NCI-H69 (cell line): Measurements from ENCODE around the gene ARID3A.
A peak's percentile ranks its signal among the peaks of the same experiment; 100 is the strongest.

Experiments
- DNase-seq: peaks from one replicate; lab custom pipeline; 2025; lab: John Stamatoyannopoulos, UW

ARID3A gene

DNA sequence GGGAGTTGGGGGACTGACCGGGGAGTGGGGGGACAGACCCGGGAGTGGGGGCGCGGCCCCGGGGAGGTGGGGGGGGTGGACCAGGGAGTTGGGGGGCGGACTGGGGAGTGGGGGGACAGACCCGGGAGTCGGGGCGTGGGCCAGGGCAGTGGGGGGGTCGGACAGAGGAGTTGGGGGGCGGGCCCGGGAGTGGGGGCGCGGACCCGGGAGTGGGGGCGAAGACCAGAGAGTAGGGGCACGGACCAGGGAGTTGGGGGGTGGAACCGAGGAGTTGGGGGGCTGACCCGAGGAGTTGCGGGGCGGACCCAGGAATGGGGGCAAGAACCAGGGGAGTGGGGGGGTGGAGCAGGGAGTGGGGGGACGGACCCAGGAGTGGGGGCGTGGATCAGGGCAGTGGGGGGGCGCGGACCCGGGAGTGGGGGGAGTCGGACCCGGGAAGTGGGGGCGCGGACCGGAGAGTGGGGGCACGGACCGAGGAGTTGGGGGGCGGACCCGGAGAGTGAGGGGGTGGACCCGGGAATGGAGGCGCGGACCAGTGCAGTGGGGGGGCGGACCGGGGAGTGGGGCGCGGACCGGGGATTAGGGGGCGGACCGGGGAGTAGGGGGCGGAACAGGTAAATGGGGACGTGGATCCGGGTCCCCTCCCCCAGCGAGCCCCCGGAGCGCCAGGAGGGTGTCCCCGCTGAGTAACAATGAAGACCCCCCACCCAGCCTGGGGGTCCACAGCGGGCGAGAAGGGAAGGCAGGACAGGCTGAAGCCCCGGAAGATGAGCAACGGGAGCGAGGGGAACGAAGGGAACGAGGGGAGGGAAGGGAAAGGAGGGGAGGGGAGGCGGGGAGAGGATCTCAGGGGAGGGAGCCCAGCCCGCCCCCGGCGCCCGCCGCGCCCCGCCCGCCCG is 13.4 kb upstream of the ARID3A start:
- no peak for DNase-seq

DNA sequence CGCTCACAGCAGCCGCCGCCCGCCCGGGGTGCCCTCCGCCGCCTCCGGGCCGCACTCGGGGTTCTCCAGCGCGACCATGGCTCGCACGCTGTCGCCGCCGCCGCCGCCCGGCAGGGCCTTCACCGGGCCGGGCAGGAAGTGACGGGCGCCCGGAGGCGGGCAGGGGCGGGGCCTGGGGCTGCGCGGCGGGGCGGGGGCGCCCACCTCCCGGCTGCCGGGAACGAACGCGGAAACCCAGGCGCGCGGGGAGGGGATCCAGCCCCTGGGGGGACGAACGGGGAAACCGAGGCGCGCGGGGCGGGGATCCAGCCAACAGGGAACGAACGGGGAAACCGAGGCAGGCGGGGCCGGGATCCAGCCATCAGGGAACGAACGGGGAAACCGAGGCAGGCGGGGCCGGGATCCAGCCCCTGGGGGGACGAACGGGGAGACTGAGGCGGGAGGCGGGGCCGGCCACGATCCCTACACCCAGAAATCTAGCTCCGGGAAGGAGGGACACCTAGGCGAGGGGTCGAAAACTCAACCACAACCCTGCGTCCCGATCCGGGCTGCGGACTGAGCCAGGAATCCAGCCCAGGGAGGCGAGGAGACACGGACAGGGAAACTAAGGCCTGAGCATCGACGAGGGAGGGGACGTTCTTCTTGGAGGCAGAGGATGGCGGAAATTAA is 12.6 kb upstream of the ARID3A start, which contains the start of gene R3HDM4:
Gene R3HDM4, minus strand, starts transcription at position 140 of the 669 bp plus-strand sequence. Its CDS starts 62 bp downstream, at position 78.
- peak; percentile 84 for DNase-seq

DNA sequence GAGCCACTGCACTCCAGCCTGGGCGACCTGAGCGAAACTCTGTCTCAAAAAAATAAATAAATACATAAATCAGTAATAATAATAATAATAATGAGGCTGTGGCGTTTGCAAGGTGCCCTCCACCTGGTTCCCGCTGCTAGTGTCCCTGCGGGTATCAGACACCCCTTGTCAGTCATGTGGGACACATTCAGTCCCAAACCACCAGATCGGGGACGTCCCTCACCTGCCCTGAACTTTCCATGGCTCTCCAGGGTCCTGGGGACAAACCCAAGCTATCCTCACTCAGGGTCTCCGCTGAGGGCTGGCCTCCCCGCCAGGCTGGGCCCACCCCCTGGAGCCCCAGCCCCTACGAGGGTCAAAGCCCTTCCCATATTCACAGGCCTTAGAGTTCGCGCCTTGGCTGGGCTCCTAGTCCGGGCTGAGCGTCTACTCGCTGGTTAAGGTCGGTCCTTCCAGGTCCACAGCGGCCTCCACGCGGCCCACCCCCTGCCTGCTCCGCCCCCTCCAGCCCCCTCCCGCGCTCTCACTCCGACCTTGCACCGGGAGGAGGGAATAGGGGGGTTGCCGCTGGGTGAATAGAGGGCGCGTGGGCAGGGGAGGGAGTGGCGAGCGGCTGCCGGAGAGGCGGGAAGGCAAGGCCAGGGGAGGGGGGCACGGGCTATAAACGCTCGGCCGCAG is 9.1 kb upstream of the ARID3A start:
- DNase-seq, result peak; percentile 75

DNA sequence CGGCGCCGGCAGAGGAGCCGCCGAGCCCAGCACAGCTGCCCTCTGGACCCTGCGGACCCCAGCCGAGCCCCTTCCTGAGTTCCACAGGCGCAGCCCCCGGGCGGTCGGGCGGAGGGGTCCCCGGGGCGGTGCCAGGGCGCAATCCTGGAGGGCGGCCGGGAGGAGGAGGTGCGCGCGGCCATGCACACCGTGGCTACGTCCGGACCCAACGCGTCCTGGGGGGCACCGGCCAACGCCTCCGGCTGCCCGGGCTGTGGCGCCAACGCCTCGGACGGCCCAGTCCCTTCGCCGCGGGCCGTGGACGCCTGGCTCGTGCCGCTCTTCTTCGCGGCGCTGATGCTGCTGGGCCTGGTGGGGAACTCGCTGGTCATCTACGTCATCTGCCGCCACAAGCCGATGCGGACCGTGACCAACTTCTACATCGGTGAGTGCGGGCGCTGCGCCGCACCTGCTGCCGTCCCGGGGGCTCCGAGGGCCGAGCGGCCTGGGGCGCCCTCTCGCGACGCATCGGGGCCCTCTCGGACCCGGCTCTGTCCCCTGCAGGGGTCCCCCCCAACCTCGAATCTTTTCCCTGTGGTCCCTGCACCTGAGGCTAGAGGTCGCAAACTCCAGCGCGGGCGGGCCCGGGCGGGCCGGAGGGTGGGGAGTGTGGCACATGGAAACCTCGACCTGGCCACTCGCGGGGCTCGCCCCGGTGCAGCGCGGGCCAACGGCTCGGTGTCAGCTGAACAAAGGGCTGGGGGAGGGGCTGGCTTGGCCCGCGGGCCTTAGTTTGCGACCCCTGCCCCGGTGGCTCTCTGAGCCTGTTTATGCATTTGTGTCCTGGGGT is 8.3 kb upstream of the ARID3A start, which contains the start of gene KISS1R:
Gene KISS1R, plus strand, starts transcription at position 11 of the 829 bp plus-strand sequence. Its CDS starts 170 bp downstream, at position 181.
- peak; percentile 80 for DNase-seq

DNA sequence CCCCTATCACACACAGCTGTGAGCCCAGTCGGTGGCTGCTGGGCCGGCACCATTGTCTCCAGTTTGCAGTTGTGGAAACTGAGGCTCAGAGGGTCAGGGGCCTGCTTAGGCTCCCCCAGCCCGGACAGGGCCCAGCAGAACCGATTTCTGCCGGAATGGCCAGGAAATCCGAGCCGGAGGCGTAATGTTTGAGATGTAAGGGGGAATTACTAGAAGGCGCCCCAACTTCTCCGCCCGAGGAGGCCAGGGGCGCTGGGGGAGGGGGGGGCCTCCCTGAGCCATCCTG is 7.7 kb upstream of the ARID3A start:
- no peak for DNase-seq

DNA sequence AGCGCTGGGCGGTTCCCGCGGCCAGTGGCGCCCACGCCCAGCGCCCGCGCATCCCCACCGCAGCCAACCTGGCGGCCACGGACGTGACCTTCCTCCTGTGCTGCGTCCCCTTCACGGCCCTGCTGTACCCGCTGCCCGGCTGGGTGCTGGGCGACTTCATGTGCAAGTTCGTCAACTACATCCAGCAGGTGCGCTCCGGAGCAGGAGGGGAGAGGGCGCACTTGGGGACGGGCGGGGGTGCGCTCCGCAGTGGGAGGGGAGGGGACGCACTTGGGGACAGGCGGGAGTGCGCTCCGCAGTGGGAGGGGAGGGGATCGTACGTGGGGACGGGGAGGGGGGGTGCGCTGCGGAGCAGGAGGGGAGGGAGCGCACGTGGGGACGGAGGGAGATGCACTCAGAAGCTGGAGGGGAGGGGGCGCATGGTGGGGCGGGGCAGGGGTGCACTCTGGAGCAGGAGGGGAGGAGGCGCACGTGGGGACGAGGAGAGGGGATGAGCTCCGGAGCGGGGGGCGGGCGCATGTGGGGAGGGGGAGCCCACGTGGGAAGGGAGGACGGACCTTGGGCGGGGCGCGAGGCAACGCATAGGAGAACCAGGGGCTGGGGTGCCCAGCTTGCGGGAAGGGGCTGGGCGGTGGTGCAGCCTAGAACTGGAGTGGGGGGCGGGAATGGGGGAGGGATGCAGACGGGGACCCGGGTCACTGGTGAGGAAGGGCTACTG is 7.2 kb upstream of the ARID3A start:
- DNase-seq, result peak; percentile 73

DNA sequence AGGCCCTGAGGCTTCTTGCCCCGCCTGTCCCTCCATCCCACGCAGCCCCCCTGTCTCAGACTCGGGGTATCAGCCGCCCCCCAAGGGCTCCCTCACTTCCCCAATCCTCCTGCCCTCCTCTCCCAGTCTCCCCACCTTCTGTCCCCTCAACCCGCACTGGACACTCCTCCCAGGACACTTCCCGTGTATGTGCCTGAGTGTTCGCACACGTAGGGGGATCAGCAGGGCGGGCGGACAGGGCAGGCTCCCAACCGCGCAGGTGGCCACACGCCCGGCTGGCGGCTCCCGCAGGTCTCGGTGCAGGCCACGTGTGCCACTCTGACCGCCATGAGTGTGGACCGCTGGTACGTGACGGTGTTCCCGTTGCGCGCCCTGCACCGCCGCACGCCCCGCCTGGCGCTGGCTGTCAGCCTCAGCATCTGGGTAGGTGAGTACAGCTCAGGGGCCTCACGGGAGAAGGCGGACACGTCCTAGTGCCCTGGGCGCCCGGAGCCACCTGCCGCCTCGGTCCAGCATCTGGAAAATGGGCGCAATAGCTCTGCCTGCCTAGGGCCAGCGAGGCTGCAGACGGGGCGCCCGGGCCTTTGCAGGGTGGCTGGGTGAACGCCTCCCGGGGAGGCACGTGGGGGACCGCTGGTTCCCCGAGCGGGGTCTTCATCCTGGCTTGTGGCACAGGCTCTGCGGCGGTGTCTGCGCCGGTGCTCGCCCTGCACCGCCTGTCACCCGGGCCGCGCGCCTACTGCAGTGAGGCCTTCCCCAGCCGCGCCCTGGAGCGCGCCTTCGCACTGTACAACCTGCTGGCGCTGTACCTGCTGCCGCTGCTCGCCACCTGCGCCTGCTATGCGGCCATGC is 6.4 kb upstream of the ARID3A start:
- peak; percentile 89 for DNase-seq

DNA sequence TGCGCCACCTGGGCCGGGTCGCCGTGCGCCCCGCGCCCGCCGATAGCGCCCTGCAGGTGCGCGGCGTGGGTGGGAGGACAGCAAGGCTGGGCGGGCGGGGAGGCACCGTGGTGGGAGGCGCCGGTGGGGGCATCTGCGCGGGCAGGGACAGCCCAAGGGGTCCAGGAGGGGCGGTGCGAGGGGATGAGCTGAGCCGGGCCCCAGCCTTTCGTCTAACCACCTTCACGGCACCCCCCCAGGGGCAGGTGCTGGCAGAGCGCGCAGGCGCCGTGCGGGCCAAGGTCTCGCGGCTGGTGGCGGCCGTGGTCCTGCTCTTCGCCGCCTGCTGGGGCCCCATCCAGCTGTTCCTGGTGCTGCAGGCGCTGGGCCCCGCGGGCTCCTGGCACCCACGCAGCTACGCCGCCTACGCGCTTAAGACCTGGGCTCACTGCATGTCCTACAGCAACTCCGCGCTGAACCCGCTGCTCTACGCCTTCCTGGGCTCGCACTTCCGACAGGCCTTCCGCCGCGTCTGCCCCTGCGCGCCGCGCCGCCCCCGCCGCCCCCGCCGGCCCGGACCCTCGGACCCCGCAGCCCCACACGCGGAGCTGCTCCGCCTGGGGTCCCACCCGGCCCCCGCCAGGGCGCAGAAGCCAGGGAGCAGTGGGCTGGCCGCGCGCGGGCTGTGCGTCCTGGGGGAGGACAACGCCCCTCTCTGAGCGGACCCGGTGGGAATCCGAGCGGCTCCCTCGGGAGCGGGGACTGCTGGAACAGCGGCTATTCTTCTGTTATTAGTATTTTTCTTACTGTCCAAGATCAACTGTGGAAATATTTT is 5.6 kb upstream of the ARID3A start:
- peak; percentile 89 for DNase-seq

DNA sequence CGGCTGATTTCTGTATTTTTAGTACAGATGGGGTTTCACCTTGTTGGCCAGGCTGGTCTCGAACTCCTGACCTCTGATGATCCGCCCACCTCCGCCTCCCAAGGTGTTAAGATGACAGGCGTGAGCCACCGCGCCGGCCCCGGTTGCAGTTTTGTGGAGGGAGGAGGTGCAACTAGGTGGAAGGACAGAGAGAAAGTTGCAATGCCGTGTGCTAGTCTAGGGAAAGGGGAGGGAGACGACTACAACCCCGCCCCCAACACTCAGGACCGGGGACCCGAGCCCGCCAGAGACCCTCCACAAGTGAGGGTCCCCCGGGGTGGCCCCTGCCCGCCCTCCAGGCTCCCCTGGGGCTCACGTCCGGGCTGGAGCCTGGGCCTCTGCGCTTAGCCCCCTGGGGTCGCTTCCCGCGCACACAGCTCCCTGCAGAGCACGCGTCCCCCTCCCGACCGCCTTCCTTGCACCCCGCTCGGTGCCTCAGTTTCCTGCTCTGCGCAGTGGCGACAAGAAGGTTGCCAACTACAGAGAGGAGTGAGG is 1.2 kb upstream of the ARID3A start:
- DNase-seq, result peak; percentile 56

DNA sequence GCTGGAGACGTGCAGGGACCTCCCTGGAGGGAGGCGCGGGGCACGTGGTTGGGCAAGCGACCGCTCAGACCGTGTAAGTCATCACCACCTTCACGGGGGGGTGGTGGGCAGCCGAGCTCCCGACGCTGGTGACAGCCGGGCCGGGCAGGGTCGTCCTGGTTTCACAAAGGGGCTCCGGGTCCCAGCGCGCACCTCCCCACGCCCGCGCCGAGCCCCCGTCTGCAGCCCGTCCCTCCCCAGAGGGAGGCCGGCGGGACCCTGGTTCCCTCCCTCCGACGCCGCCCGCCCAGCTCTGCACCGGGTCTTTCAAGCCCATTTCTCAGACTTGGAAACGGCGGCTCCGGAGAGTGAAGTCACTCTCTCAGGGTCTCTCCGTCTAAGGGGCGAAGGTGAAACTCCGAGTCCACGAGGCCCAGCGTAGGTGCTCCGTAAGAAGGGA is 729 bp upstream of the ARID3A start:
- DNase-seq, result peak; percentile 94

DNA sequence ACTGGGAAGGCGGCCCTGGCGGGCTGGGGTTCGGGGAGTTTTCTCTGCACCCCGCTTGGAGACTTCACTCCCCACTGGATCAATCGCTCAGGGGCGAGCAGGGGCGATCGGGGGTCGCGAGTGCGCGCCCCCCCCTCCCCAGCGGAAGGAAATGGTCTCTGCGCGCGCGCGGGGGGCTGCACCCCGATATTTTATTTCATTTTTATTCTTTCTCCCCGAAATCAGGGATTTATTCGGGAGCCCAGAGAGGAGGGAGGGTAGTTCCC is 421 bp downstream of the ARID3A start:
- no peak for DNase-seq

DNA sequence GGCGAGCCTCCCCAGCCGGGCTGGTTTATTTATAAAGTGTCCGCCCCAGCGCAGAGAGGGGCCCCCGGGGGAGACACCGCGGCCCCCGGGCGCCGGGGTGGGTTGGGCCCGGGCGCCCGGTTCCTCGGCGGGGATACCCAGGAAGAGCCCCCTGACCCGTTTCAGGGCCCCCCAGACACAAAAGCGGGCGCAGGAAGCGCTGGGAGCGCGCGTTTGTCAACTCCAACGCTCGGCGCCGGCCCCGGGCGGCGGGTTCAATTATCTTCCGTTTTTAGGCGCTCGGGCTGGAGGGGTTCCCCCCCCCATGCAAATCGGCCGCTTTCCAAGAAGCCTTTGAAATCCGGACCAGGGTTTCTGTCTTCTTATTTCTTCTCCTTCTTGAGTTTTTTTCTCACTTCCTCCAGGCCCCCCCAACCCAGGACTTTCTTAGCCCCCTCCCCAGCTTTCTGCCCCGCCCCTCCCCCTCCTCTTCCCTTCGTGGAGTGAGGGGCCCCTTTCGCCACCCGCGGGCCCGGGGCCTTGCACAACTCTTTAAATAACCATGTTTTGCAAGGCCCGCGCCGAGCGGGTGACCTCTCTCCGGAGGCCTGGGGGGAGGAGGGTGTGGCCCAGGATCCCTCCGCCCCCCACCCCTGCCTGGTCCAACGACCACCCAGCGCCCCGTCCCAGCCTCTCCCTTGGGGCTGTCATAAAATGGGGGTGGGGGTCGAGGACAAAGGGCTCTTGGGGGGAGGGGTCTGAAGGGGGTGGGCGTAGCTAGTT is 935 bp downstream of the ARID3A start:
- peak; percentile 67 for DNase-seq

DNA sequence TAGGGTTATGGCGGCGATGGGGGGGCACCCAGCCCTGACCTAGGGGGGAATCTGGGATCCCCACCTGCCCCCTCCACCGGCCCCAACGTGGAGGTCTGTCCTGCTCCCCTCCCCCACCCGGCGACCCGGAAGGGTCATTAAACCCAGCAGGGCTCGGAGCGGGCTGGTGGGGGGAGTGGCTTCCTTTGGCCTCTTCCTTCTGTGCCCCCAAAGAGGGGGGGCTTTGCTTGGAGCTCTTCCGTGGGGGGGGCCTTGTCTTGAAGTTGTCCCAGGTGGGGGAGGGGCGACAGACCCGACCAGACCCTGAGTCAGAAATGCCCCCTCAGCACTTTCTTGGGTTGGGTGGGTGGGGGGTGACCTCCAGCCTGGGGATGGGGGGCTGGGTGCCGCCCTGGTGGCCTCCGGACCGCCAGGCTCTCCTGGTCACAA is 1.5 kb downstream of the ARID3A start:
- peak; percentile 44 for DNase-seq

DNA sequence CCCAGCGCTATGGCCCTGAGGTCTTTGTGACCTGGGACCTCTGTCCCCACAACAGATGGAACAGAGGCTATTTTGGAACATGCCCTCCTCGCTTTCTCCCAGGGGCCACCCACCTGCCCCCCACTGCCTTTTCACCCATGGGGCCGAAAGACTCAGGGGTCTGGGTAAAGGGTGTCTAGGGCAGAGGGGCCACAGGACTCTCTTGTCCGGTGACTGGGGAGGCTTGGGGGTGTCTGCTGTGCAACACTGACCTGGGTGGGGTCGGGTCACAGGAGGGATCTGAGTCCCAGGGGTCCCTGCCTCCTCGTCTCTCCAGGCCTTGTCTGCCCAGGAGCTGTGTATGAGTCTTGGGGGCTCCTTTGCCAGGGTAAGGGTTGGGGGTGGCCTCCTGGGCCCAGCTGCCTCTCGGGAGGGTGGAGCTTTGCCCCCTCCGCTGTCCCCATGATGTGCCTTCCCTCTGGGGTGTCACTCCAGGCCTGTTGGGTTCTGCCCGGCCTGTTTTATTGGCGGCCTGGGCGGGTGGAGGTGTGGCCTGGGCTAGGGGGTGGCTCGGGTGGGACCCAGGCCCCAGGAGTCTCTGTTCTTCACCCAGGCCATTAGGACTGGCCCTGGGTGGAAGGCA is 2.1 kb downstream of the ARID3A start:
- no peak for DNase-seq

DNA sequence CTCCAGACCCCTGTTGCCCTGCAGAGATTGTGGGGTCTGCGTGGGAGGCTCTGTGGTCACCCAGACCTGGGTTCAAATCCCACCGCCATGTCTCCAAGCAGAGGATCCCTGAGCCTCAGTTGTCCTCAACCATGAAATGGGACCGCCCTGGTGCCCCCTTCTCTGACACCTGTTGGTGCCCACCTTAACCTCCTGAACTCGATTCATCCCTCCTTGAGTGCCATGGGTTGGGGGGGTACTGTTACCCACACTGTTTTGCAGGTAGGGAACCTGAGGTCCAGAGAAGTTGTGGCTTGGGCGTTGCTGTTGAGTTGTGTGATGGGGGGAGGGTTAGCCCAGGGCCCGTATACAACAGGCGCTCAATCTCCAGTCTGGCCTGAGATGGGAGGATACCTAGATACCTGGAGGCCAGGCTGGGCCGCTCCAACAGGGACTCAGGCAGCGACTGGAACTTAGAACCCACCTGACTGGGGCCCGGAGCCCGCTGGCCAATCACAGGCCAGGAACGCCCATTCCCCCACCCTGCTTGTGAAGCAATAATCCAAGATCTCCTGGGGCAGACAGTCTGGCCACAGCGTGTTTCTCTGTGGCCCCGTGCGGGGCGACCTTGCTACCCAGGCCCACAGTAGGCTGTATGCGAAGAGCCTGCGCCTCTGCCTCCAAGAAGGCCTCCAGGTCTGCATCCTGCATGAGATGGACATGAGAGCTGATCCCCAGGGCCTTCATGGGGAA is 2.8 kb downstream of the ARID3A start:
- no peak for DNase-seq

DNA sequence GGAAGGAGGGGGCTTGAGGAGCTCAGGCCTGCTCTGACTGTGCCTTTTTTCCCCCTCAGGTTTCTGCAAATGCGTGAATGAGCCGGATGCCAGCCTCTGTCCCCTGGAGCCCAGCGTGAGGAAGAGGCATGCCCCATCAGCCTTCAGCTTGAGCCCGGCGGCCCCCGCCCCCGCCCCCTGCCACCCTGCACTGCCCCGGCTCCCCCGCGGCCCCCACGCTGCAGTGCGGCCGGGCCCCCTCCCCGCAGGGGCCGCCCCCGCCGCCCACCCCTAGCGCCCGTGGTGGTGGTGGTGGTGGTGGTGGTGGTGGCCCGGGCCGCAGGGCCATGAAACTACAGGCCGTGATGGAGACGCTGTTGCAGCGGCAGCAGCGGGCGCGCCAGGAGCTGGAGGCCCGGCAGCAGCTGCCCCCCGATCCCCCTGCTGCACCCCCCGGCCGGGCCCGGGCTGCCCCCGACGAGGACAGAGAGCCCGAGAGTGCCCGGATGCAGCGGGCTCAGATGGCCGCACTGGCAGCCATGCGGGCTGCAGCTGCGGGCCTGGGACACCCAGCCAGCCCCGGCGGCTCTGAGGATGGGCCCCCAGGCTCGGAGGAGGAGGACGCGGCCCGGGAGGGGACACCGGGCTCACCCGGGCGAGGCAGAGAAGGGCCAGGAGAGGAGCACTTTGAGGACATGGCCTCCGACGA is 3.5 kb downstream of the ARID3A start:
- no peak for DNase-seq

DNA sequence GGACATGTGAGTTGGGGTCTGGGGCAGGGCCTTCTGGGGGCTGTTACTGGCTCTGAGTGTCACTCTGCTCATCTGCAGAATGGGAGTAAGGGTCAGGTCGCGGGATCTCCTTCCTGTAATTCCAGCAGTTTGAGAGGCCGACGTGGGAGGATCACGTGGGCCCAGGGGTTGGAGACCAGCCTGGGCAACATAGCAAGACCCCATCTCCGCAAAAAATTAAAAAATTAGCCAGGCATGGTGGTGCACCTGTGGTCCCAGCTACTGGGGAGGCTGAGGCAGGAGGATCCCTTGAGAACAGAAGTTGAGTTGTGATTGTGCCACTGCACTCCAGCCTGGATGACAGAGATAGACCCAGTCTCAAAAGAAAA is 4.0 kb downstream of the ARID3A start:
- no peak for DNase-seq
